GM23338 (cell line): ENCODE results near the gene SFMBT2.

ENCODE experiments used
- EZH2 ChIP-seq: fragments of 200-600 bp; sonication (generic); IDR thresholded peaks from one replicate; pipeline ENCODE4 v1.8.0; 2017; ENCODE audit warnings: antibody characterized with exemption, mild to moderate bottlenecking, low read depth; ENCODE audit not compliant: unreplicated experiment
- EZH2phosphoT487 ChIP-seq: fragments of 200-600 bp; sonication (generic); IDR thresholded peaks from one replicate; pipeline ENCODE4 v1.8.1; 2018; ENCODE audit warnings: antibody characterized with exemption; ENCODE audit not compliant: unreplicated experiment
- JUNB ChIP-seq: IDR thresholded peaks from one replicate; pipeline ENCODE4 v1.6.1; 2016; ENCODE audit warnings: antibody characterized with exemption; ENCODE audit not compliant: unreplicated experiment
- POLR2AphosphoS5 ChIP-seq: IDR thresholded peaks from 2 replicates; pipeline ENCODE4 v1.6.1; 2016; ENCODE audit warnings: antibody characterized with exemption, low read depth
- TF ChIP-seq, protein P1 (sequence below), 2 experiments: fragments of 200-600 bp in 1 of 2; sonication (generic) in 1 of 2; conservative IDR thresholded peaks; 2 replicates each; pipeline versions ENCODE4 v1.5.1 to v1.6.1; 2016 to 2017; ENCODE audit warnings: antibody characterized with exemption in 2 of 2, low read depth in 2 of 2, mild to moderate bottlenecking in 2 of 2, moderate library complexity in 1 of 2
- TF ChIP-seq, protein P2 (sequence below): IDR thresholded peaks from 2 replicates; pipeline ENCODE4 v1.6.1; 2016; ENCODE audit warnings: antibody characterized with exemption

DNA sequence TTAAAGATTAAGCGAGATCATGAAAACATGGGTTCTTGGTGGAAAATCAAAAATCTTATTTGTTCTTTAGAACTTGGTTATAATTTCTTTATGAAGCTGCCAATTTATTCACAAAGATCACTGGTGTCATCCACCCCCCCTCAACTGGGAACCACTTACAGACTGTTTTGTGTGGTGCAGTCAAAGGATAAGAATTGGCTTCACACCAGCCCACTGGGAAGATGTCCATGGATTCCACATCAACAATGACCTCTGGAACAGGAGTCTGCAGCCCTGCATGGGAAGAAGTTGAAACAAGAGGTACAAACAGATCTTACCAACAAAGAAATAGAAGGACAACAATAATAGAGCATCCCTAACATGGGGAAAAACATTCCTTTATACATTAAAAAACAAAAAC lies 205.2 kb downstream of the SFMBT2 start:
- TF ChIP-seq, protein P1, sequence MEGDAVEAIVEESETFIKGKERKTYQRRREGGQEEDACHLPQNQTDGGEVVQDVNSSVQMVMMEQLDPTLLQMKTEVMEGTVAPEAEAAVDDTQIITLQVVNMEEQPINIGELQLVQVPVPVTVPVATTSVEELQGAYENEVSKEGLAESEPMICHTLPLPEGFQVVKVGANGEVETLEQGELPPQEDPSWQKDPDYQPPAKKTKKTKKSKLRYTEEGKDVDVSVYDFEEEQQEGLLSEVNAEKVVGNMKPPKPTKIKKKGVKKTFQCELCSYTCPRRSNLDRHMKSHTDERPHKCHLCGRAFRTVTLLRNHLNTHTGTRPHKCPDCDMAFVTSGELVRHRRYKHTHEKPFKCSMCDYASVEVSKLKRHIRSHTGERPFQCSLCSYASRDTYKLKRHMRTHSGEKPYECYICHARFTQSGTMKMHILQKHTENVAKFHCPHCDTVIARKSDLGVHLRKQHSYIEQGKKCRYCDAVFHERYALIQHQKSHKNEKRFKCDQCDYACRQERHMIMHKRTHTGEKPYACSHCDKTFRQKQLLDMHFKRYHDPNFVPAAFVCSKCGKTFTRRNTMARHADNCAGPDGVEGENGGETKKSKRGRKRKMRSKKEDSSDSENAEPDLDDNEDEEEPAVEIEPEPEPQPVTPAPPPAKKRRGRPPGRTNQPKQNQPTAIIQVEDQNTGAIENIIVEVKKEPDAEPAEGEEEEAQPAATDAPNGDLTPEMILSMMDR (conservative IDR thresholded peaks at IDR 0.05; ENCODE audit: low read depth in 2 of 2) = no peak
- TF ChIP-seq EZH2phosphoT487 = no peak
- TF ChIP-seq POLR2AphosphoS5 = no peak
- TF ChIP-seq, protein P2, sequence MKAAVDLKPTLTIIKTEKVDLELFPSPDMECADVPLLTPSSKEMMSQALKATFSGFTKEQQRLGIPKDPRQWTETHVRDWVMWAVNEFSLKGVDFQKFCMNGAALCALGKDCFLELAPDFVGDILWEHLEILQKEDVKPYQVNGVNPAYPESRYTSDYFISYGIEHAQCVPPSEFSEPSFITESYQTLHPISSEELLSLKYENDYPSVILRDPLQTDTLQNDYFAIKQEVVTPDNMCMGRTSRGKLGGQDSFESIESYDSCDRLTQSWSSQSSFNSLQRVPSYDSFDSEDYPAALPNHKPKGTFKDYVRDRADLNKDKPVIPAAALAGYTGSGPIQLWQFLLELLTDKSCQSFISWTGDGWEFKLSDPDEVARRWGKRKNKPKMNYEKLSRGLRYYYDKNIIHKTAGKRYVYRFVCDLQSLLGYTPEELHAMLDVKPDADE = no peak
- no peak for TF ChIP-seq EZH2
- TF ChIP-seq JUNB = no peak
